ENCODE data around the gene MYOF. TPM values are rescaled to one million over a fixed set of nuclear protein-coding genes. Genes with fewer than 3 reads are reported as not detected.
A peak's percentile ranks its signal among the peaks of the same experiment; 100 is the strongest.

Gene MYOF
- polyA plus RNA-seq, 1 of the 3 experiments (the other 2 are of a cell fraction) = 103 TPM

DNA sequence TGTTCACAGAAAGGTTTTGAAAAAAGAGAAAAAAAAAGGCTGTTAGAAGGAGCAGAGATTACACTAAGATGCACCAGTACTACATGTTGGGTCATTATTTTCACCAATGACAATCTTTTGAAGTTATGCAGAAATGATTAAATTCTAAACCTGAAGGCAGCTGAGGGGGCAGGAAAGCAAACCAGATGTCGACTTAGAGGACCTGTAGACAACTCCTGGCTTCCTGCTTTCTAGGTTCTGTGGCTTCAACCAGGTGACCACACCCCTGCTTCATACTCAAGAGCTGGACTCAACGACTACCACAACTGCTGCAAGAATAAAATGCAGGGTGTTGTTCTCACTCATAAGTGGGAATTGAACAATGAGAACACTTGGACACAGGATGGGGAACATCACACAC is 30.0 kb downstream of the MYOF start:
- 72% methylated on average over 2 of the region's 2 CpGs for WGBS (ENCODE audit: low lambda C conversion rate)
- Histone ChIP-seq H3K27ac (ENCODE audit: low read depth in 2 of 2, low read length in 1 of 2) (peak overlapping the region in 1 of 2 experiments; percentile 1; a peak in 1 of 4 replicates), H3K4me1 (ENCODE audit: control insufficient read depth in 1 of 2, insufficient read depth in 2 of 2, low read depth in 1 of 2, low read length in 1 of 2) (peaks cover 3 to 8% of the 10 kb centered on the region in 2 experiments; a peak in 2 of 4 replicates), H3K9ac (no peak overlapping the region), H3K4me2 (no peak overlapping the region), H3K79me2 (ENCODE audit: insufficient read depth) (peaks cover 89% of the 10 kb centered on the region), H4K20me1 (ENCODE audit: insufficient read depth) (no peaks in the 10 kb centered on the region), H3K9me3 (no peaks in the 10 kb centered on the region), H3F3A (replicated peaks; ENCODE audit: insufficient read depth) (peaks cover 24% of the 10 kb centered on the region), H3K4me3 (ENCODE audit: low read depth in 2 of 2, low read length in 1 of 2) (no peak overlapping the region), H3K9me2 (no peaks in the 10 kb centered on the region), H2AFZ (ENCODE audit: low read depth) (no peak overlapping the region), H3K27me3 (ENCODE audit: insufficient read depth) (no peaks in the 10 kb centered on the region), H3K36me3 (replicated peaks in 1 of 2; ENCODE audit: control insufficient read depth in 1 of 2, insufficient read depth in 2 of 2, low read length in 1 of 2) (peaks cover 6 to 68% of the 10 kb centered on the region in 2 experiments)
- TF ChIP-seq EZH2phosphoT487 (IDR thresholded peaks at IDR 0.05; ENCODE audit: borderline replicate concordance, low read depth) = no peak
- no peak for TF ChIP-seq TEAD4 (IDR thresholded peaks at IDR 0.05; ENCODE audit: borderline replicate concordance, insufficient read depth)
- TF ChIP-seq SIN3A (IDR thresholded peaks at IDR 0.05; ENCODE audit: borderline replicate concordance, low read depth, low read length) = no peak
- TF ChIP-seq RFX5 (IDR thresholded peaks at IDR 0.05; ENCODE audit: low read length) = no peak
- TF ChIP-seq GABPA (IDR thresholded peaks at IDR 0.05; ENCODE audit: low read depth) = no peak
- no peak for TF ChIP-seq RXRA (IDR thresholded peaks at IDR 0.05; ENCODE audit: borderline replicate concordance, low read depth)
- no peak for TF ChIP-seq MXI1 (IDR thresholded peaks at IDR 0.05; ENCODE audit: low read depth, low read length)
- TF ChIP-seq, protein P1, sequence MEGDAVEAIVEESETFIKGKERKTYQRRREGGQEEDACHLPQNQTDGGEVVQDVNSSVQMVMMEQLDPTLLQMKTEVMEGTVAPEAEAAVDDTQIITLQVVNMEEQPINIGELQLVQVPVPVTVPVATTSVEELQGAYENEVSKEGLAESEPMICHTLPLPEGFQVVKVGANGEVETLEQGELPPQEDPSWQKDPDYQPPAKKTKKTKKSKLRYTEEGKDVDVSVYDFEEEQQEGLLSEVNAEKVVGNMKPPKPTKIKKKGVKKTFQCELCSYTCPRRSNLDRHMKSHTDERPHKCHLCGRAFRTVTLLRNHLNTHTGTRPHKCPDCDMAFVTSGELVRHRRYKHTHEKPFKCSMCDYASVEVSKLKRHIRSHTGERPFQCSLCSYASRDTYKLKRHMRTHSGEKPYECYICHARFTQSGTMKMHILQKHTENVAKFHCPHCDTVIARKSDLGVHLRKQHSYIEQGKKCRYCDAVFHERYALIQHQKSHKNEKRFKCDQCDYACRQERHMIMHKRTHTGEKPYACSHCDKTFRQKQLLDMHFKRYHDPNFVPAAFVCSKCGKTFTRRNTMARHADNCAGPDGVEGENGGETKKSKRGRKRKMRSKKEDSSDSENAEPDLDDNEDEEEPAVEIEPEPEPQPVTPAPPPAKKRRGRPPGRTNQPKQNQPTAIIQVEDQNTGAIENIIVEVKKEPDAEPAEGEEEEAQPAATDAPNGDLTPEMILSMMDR (IDR thresholded peaks at IDR 0.05) = no peak
- TF ChIP-seq, protein P2, sequence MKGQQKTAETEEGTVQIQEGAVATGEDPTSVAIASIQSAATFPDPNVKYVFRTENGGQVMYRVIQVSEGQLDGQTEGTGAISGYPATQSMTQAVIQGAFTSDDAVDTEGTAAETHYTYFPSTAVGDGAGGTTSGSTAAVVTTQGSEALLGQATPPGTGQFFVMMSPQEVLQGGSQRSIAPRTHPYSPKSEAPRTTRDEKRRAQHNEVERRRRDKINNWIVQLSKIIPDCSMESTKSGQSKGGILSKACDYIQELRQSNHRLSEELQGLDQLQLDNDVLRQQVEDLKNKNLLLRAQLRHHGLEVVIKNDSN (IDR thresholded peaks at IDR 0.05; ENCODE audit: borderline replicate concordance, low read depth) = no peak
- TF ChIP-seq RCOR1 (IDR thresholded peaks at IDR 0.05; ENCODE audit: low read length) = no peak
- TF ChIP-seq, protein P3, sequence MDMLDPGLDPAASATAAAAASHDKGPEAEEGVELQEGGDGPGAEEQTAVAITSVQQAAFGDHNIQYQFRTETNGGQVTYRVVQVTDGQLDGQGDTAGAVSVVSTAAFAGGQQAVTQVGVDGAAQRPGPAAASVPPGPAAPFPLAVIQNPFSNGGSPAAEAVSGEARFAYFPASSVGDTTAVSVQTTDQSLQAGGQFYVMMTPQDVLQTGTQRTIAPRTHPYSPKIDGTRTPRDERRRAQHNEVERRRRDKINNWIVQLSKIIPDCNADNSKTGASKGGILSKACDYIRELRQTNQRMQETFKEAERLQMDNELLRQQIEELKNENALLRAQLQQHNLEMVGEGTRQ (IDR thresholded peaks at IDR 0.05; ENCODE audit: borderline replicate concordance, low read depth, low read length) = no peak
- no peak for TF ChIP-seq MEF2A (IDR thresholded peaks at IDR 0.05; ENCODE audit: borderline replicate concordance, low read depth)
- no peak for TF ChIP-seq JUND (IDR thresholded peaks at IDR 0.05)
- POLR2A ChIA-PET = no interaction called here
- no peak for DNase-seq
- CTCF ChIA-PET = no interaction called here

DNA sequence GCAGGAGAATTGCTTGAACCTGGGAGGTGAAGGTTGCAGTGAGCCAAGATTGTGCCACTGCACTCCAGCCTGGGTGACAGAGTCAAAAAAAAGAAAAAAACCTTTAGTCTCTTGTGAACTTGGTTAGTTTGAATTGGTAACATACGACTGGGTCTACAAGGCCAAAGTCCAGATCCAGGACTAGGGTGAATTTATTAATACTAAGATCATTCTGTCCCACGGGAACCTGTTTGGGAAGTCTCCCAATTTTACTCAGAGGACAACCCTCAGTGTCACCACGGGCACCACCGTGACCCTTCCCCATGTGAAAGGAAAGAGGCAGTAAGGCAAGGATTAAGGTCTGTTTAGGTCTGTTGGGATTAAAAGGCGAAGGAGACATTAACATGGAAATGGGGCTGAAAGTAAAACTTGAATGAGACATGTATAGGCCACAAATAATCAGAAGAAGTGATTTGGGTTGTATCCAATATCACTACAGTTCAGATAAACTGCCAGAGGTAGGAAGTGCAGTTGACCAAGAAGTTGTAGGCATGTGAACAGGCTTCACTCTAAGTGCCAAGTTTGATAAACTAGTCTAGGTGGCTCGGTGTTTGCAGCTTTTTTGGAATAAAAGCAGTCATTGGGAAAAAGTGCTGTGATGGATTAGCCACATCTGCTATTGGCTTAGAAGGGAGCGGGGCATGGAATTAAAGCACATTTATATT is 30.7 kb downstream of the MYOF start:
- Histone ChIP-seq H3K4me2 (no peak overlapping the region), H2AFZ (ENCODE audit: low read depth) (no peak overlapping the region), H3K27me3 (ENCODE audit: insufficient read depth) (no peaks in the 10 kb centered on the region), H3F3A (replicated peaks; ENCODE audit: insufficient read depth) (peaks cover 24% of the 10 kb centered on the region), H4K20me1 (ENCODE audit: insufficient read depth) (no peaks in the 10 kb centered on the region), H3K9ac (no peak overlapping the region), H3K27ac (ENCODE audit: low read depth in 2 of 2, low read length in 1 of 2) (no peak overlapping the region; a peak in 1 of 4 replicates), H3K36me3 (replicated peaks in 1 of 2; ENCODE audit: control insufficient read depth in 1 of 2, insufficient read depth in 2 of 2, low read length in 1 of 2) (peaks cover 6 to 60% of the 10 kb centered on the region in 2 experiments), H3K79me2 (ENCODE audit: insufficient read depth) (peaks cover 82% of the 10 kb centered on the region), H3K4me1 (ENCODE audit: control insufficient read depth in 1 of 2, insufficient read depth in 2 of 2, low read depth in 1 of 2, low read length in 1 of 2) (peaks cover 1 to 2% of the 10 kb centered on the region in 2 experiments; a peak in 3 of 4 replicates), H3K4me3 (ENCODE audit: low read depth in 2 of 2, low read length in 1 of 2) (no peak overlapping the region), H3K9me3 (no peaks in the 10 kb centered on the region), H3K9me2 (no peaks in the 10 kb centered on the region)
- WGBS (ENCODE audit: low lambda C conversion rate) = 83% methylated on average over 7 of the region's 7 CpGs
- no peak for DNase-seq
- POLR2A ChIA-PET = no interaction called here
- CTCF ChIA-PET = no interaction called here
- TF ChIP-seq EP300 (IDR thresholded peaks at IDR 0.05; ENCODE audit: borderline replicate concordance in 1 of 2, low read depth in 1 of 2, low read length in 1 of 2) (no peak), MXI1 (IDR thresholded peaks at IDR 0.05; ENCODE audit: low read depth, low read length) (no peak), NFIC (IDR thresholded peaks at IDR 0.05; ENCODE audit: borderline replicate concordance) (no peak), TCF12 (IDR thresholded peaks at IDR 0.05) (no peak)
- TF ChIP-seq, protein P1 (IDR thresholded peaks at IDR 0.05) = no peak
- TF ChIP-seq, protein P4, sequence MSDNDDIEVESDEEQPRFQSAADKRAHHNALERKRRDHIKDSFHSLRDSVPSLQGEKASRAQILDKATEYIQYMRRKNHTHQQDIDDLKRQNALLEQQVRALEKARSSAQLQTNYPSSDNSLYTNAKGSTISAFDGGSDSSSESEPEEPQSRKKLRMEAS (IDR thresholded peaks at IDR 0.05; ENCODE audit: low read depth) = no peak
- TF ChIP-seq, protein P5, sequence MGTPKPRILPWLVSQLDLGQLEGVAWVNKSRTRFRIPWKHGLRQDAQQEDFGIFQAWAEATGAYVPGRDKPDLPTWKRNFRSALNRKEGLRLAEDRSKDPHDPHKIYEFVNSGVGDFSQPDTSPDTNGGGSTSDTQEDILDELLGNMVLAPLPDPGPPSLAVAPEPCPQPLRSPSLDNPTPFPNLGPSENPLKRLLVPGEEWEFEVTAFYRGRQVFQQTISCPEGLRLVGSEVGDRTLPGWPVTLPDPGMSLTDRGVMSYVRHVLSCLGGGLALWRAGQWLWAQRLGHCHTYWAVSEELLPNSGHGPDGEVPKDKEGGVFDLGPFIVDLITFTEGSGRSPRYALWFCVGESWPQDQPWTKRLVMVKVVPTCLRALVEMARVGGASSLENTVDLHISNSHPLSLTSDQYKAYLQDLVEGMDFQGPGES (IDR thresholded peaks at IDR 0.05; ENCODE audit: low read depth, low read length) = no peak
- TF ChIP-seq, protein P2 (IDR thresholded peaks at IDR 0.05; ENCODE audit: borderline replicate concordance, low read depth) = no peak

All from SK-N-SH (cell line).